GM20000 (cell line): ENCODE results near the gene HOXB2.
A peak's percentile ranks its signal among the peaks of the same experiment; 100 is the strongest.

Experiments used
- DNase-seq: peaks from one replicate; pipeline ENCODE4 v3.0.0; 2012; ENCODE audit warnings: low spot score
- TF ChIP-seq, protein P1 (sequence below): IDR thresholded peaks from 2 replicates; pipeline ENCODE4 v1.5.1; 2012; ENCODE audit warnings: mild to moderate bottlenecking, control low read depth; ENCODE audit errors: extremely low read depth, missing control alignments

Gene HOXB2

DNA sequence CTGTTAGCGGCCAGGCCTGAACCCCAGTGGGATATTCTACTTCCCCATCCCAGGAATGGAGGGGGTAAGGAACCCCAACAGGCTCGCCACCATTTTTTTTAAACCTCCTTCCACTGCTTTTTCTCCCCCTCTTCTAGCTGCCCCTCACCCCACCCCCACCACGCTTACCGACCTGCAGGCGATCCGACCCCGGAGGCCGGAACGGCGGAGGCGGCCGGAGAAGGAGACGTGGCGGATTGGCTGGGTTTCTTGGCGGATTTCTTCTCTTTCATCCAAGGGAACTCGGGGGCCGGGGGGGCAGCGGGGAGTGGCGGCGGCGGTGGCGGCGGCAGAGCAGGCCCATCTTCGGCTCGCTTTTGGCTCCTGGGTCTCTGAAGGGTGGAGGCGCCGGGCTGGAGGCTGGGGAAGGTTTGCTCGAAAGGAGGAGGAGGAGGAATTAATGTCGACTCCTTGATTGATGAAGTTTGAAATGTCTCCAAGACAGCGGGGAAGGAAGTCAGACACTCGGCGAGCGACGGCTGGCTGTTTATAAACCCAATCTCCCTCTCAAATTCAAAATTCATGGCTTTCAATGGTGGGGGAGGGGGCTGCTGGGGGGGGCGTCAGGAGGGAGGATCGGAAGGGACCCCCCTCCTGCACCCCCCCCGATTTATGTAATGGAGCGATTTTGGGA is 424 bp downstream of the HOXB2 start:
- peak; percentile 73 for DNase-seq
- TF ChIP-seq, protein P1, sequence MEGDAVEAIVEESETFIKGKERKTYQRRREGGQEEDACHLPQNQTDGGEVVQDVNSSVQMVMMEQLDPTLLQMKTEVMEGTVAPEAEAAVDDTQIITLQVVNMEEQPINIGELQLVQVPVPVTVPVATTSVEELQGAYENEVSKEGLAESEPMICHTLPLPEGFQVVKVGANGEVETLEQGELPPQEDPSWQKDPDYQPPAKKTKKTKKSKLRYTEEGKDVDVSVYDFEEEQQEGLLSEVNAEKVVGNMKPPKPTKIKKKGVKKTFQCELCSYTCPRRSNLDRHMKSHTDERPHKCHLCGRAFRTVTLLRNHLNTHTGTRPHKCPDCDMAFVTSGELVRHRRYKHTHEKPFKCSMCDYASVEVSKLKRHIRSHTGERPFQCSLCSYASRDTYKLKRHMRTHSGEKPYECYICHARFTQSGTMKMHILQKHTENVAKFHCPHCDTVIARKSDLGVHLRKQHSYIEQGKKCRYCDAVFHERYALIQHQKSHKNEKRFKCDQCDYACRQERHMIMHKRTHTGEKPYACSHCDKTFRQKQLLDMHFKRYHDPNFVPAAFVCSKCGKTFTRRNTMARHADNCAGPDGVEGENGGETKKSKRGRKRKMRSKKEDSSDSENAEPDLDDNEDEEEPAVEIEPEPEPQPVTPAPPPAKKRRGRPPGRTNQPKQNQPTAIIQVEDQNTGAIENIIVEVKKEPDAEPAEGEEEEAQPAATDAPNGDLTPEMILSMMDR, result no peak

DNA sequence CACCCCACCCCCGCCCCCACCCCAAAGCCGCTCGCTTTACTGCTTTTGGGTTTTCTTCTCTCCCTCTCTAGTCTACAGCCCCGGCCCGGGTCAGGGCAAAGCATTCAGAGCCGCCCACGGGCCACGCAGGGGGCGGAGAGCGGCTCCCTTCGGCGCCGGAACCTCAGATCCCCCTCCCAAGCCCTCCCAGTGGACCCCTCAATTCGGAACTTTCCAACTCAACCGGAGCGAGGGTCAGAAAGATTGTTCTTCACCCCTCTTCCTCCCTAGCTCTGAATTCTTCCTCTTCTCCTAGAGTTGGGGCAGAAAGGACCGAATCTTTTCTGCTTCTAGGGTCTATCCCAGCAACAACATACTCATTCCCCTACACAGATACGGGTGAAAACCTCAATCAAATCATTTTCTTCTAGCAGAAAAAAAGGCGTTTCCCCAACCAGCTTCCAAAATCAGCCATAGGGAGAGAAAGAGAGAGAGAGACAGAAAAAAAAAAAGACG is 1.0 kb downstream of the HOXB2 start:
- peak; percentile 77 for DNase-seq
- TF ChIP-seq, protein P1, result no peak

DNA sequence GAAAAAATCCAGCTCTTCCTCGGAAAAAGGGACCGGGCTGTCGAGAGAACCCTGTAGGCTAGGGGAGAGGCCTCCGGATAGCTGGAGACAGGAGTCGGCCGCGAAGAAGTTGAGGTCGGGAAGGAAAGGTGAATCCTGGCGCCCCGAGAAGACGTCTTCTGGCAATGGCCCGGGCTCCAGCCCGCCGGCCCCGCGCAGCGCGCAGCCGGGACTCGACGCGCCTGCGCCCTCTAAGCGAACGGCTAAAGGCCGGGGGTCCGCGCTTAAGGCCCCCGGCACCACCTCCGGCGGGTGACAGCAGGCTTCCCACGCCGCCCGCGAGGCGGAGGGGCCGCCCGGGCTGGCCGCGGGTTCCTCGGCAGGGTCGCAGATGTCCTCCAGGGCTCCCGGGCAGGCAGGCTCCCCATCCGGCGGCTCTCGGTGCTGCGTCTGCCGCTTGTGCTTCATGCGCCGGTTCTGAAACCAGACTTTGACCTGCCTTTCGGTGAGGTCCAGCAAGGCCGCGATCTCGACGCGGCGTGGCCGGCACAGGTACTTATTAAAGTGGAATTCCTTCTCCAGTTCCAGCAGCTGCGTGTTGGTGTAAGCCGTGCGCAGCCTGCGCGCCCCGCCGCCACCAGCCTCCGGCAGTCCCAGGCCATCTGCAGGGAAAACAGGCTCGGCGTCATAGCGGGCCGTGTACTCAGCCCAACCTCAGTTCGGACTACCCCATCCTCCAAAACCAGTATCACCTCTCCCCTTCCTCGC is 1.6 kb downstream of the HOXB2 start:
- TF ChIP-seq, protein P1, result no peak
- peak; percentile 85 for DNase-seq

DNA sequence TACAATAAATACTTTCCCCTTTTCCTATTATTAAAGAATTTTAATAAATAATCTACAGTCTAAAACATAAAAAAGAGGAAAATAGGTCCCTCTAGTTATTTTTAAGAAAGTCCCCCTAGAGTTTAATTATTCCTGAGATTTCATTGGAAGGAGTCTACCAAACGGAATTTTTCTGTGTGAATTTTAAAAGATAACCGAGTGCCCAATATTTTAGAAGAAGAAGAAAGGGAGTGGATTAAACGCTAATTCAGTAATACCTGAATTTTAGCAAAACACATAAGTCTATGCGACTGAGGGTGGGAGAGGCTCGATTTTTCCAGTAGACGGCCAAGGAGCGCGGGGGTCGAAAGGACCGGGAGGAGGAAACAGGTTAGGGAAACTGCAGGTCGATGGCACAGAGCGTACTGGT is 2.2 kb downstream of the HOXB2 start:
- no peak for DNase-seq
- TF ChIP-seq, protein P1, result no peak

DNA sequence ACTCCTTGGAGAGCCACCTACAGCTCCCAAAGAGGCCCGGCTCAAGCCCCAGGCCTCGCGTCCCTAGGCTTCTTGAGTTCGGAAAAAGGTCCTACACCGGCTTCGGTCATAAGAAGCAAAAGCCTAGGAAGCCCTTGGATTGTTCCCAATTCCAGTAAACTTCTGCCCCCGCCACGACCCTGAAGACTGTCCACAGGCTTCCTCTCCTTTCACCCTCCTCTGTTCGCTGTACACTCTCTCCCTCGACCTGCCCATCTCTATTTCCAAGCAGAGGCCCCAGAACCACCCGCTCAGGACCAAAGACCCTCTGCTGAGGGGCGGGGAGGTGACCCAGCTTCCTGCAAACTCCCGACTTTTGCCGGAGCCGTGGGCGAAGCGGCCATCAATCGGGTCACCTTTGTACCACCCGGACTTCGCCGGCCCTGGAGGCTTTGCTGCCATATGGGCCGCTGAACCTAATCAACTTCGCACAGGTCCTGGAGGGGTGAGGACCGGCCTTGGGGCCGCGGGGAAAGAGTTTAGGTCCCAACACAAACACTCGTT is 2.7 kb downstream of the HOXB2 start:
- TF ChIP-seq, protein P1, result no peak
- DNase-seq, result no peak

DNA sequence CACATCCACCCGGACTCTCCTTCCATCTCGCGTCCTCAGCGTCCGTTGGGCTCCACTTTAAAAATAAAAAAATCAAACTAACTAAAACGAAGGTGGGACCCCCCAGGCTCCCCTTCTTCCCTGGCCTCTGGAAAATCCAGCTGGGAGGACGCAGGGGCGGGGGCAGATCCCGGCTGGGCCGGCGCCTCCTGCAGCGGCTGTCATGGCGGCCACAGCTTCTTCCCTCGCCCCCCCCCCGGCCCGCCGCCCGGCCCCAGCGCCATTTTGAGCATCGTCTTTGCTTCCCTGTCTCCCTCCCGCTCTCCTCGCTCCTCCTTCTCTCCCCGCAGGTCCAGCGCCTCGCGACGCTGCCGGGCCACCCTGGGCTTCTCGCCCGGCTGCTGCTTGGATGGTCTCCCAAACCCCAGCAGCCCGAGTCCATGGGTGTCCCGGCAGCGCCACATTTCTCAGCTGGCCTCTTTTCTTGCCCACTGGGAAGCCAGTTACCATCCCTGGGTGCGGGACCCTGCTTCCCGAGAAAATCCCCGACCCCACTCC is 3.3 kb downstream of the HOXB2 start:
- TF ChIP-seq, protein P1, result no peak

DNA sequence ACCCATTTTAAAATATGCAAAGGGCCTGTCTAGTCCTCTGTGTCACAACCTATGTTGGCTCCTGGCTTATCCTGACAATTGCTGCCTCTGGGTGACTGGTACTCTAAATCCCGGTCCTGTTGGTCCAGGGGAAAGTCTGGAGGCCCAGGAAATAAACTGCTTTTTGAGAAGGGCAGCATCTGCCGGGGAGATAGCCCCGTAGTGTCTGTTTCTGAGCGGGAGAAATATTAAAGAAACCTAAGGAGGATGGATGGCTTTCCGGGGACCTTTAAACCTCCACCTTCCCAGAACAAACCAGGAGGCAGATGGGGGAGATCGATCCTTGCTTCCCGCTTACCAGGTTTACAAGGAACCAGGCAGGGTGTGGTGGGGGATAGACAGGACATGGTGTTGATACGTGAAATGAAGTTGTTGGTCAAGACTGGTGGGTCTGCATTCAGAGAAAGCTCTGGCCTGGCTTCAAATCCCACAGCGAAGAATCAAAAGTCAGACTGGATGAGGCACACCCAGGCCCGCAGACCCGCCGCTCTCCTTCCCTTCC is 3.8 kb downstream of the HOXB2 start:
- DNase-seq, result peak; percentile 16
- TF ChIP-seq, protein P1, result no peak

More for the DNA sequence above, 3.3 kb downstream of the HOXB2 start:
- peak; percentile 78 for DNase-seq
